ENCODE data around the gene ATP6V0A4.

ATP6V0A4 gene

GRCh38 chr7:138797715-138798320 lies at the start of gene ATP6V0A4, which contains the start of gene TMEM213:
ATP6V0A4 (minus strand) TSS chr7:138798196; CDS start chr7:138771247, 26,949 bp downstream.
TMEM213 (plus strand) TSS chr7:138797994; CDS start chr7:138798105, 111 bp downstream.
- no peak within 1 kb of the TSS for H3K9ac ChIP-seq (ENCODE audit: low read length)

GRCh38 chr7:138845711-138846110 lies 47.7 kb upstream of the ATP6V0A4 start:
- no peak overlapping the region for H3K27ac ChIP-seq (ENCODE audit: low read depth, low read length)
- no peaks in the 10 kb centered on the region for H3K27me3 ChIP-seq (ENCODE audit: control insufficient read depth, insufficient read depth, low read length)
- no peaks in the 10 kb centered on the region for H3K36me3 ChIP-seq (ENCODE audit: control insufficient read depth, insufficient read depth, low read length)
- H3K4me3 ChIP-seq (ENCODE audit: low read length), result no peak overlapping the region
- H3K9ac ChIP-seq (ENCODE audit: low read length), result no peak overlapping the region
- H3K4me1 ChIP-seq (ENCODE audit: control insufficient read depth, insufficient read depth, low read length), result no peaks in the 10 kb centered on the region

More at GRCh38 chr7:138797715-138798320, at the start of gene ATP6V0A4, which contains the start of gene TMEM213:
- Histone ChIP-seq H3K4me3 (ENCODE audit: low read length) (no peak within 1 kb of the TSS), H3K36me3 (ENCODE audit: control insufficient read depth, insufficient read depth, low read length) (no peaks in the 10 kb centered on the region), H3K27ac (ENCODE audit: low read depth, low read length) (no peak within 1 kb of the TSS), H3K27me3 (ENCODE audit: control insufficient read depth, insufficient read depth, low read length) (no peaks in the 10 kb centered on the region), H3K4me1 (ENCODE audit: control insufficient read depth, insufficient read depth, low read length) (no peaks in the 10 kb centered on the region)

- Histone ChIP-seq H3K4me3 (ENCODE audit: low read length) (no peak overlapping the region), H3K36me3 (ENCODE audit: control insufficient read depth, insufficient read depth, low read length) (no peaks in the 10 kb centered on the region), H3K27ac (ENCODE audit: low read depth, low read length) (no peak overlapping the region)
Measured at GRCh38 chr7:138843632-138844580, 45.9 kb upstream of the ATP6V0A4 start.

GRCh38 chr7:138842111-138842510 lies 44.1 kb upstream of the ATP6V0A4 start:
- no peaks in the 10 kb centered on the region for H3K27me3 ChIP-seq (ENCODE audit: control insufficient read depth, insufficient read depth, low read length)

More at GRCh38 chr7:138843632-138844580, 45.9 kb upstream of the ATP6V0A4 start:
- no peak overlapping the region for H3K9ac ChIP-seq (ENCODE audit: low read length)
- no peaks in the 10 kb centered on the region for H3K4me1 ChIP-seq (ENCODE audit: control insufficient read depth, insufficient read depth, low read length)
- no peaks in the 10 kb centered on the region for H3K27me3 ChIP-seq (ENCODE audit: control insufficient read depth, insufficient read depth, low read length)

GRCh38 chr7:138838166-138838565 lies 40.2 kb upstream of the ATP6V0A4 start:
- Histone ChIP-seq H3K27me3 (ENCODE audit: control insufficient read depth, insufficient read depth, low read length) (no peaks in the 10 kb centered on the region), H3K27ac (ENCODE audit: low read depth, low read length) (no peak overlapping the region), H3K4me1 (ENCODE audit: control insufficient read depth, insufficient read depth, low read length) (no peaks in the 10 kb centered on the region), H3K9ac (ENCODE audit: low read length) (no peak overlapping the region), H3K4me3 (ENCODE audit: low read length) (no peak overlapping the region), H3K36me3 (ENCODE audit: control insufficient read depth, insufficient read depth, low read length) (no peaks in the 10 kb centered on the region)

More at GRCh38 chr7:138842111-138842510, 44.1 kb upstream of the ATP6V0A4 start:
- Histone ChIP-seq H3K36me3 (ENCODE audit: control insufficient read depth, insufficient read depth, low read length) (no peaks in the 10 kb centered on the region), H3K9ac (ENCODE audit: low read length) (no peak overlapping the region), H3K4me3 (ENCODE audit: low read length) (no peak overlapping the region), H3K4me1 (ENCODE audit: control insufficient read depth, insufficient read depth, low read length) (no peaks in the 10 kb centered on the region), H3K27ac (ENCODE audit: low read depth, low read length) (no peak overlapping the region)

- Histone ChIP-seq H3K27ac (ENCODE audit: low read depth, low read length) (no peak overlapping the region), H3K4me3 (ENCODE audit: low read length) (no peak overlapping the region), H3K4me1 (ENCODE audit: control insufficient read depth, insufficient read depth, low read length) (no peaks in the 10 kb centered on the region), H3K27me3 (ENCODE audit: control insufficient read depth, insufficient read depth, low read length) (no peaks in the 10 kb centered on the region), H3K36me3 (ENCODE audit: control insufficient read depth, insufficient read depth, low read length) (no peaks in the 10 kb centered on the region), H3K9ac (ENCODE audit: low read length) (no peak overlapping the region)
Measured at GRCh38 chr7:138837627-138838026, 39.6 kb upstream of the ATP6V0A4 start.

GRCh38 chr7:138835087-138835486 lies 37.1 kb upstream of the ATP6V0A4 start:
- no peak overlapping the region for H3K27ac ChIP-seq (ENCODE audit: low read depth, low read length)
- H3K36me3 ChIP-seq (ENCODE audit: control insufficient read depth, insufficient read depth, low read length), result no peaks in the 10 kb centered on the region
- H3K4me3 ChIP-seq (ENCODE audit: low read length), result no peak overlapping the region
- H3K27me3 ChIP-seq (ENCODE audit: control insufficient read depth, insufficient read depth, low read length), result no peaks in the 10 kb centered on the region
- H3K4me1 ChIP-seq (ENCODE audit: control insufficient read depth, insufficient read depth, low read length), result no peaks in the 10 kb centered on the region
- no peak overlapping the region for H3K9ac ChIP-seq (ENCODE audit: low read length)

DNA sequence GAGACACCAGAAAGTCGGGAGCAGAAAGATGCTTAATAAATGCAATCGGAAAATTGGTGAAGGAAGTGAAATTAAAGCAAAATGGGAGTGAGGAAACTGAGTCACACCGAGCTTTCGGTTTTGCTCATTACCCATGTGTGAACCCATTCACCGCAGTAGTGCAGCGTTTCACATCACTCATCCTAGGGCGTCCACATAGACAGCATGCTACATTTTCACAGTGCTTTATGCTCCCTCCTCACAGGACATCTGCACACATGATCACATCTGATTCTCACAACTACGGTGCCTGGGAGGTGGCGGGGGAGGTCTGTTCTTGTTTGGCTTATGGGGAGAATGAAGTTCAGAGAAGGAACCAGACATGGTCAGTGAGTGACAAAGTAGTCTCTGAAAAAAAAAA lies 36.6 kb upstream of the ATP6V0A4 start:
- Histone ChIP-seq H3K4me3 (ENCODE audit: low read length) (no peak overlapping the region), H3K27me3 (ENCODE audit: control insufficient read depth, insufficient read depth, low read length) (no peaks in the 10 kb centered on the region), H3K4me1 (ENCODE audit: control insufficient read depth, insufficient read depth, low read length) (no peaks in the 10 kb centered on the region), H3K27ac (ENCODE audit: low read depth, low read length) (no peak overlapping the region), H3K9ac (ENCODE audit: low read length) (no peak overlapping the region), H3K36me3 (ENCODE audit: control insufficient read depth, insufficient read depth, low read length) (no peaks in the 10 kb centered on the region)

GRCh38 chr7:138833596-138833995 lies 35.6 kb upstream of the ATP6V0A4 start:
- Histone ChIP-seq H3K4me1 (ENCODE audit: control insufficient read depth, insufficient read depth, low read length) (no peaks in the 10 kb centered on the region), H3K36me3 (ENCODE audit: control insufficient read depth, insufficient read depth, low read length) (no peaks in the 10 kb centered on the region), H3K27me3 (ENCODE audit: control insufficient read depth, insufficient read depth, low read length) (no peaks in the 10 kb centered on the region), H3K27ac (ENCODE audit: low read depth, low read length) (no peak overlapping the region), H3K9ac (ENCODE audit: low read length) (no peak overlapping the region), H3K4me3 (ENCODE audit: low read length) (no peak overlapping the region)

DNA sequence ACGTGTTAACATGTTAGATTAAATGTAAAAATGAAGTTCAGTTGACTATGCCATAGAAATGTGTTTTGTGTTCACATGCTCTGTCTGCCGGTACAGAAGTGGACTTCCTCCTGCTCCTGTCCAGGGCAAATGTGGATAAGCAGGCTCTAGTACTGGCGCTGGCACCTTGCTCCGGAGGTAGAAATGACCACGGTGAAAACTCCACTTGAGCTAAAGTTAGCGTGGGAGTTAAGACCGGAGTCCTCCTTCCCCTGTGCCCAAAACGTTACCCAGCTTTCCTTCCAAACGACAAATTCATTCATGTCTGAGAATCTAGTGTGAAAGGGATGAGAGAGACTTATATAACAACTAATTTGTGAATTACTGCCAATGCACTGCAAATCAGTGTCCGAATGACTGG lies 35.0 kb upstream of the ATP6V0A4 start:
- Histone ChIP-seq H3K4me3 (ENCODE audit: low read length) (no peak overlapping the region), H3K9ac (ENCODE audit: low read length) (no peak overlapping the region), H3K36me3 (ENCODE audit: control insufficient read depth, insufficient read depth, low read length) (no peaks in the 10 kb centered on the region), H3K4me1 (ENCODE audit: control insufficient read depth, insufficient read depth, low read length) (no peaks in the 10 kb centered on the region), H3K27ac (ENCODE audit: low read depth, low read length) (no peak overlapping the region), H3K27me3 (ENCODE audit: control insufficient read depth, insufficient read depth, low read length) (no peaks in the 10 kb centered on the region)

GRCh38 chr7:138829335-138829734 lies 31.3 kb upstream of the ATP6V0A4 start:
- no peak overlapping the region for H3K4me3 ChIP-seq (ENCODE audit: low read length)
- no peaks in the 10 kb centered on the region for H3K27me3 ChIP-seq (ENCODE audit: control insufficient read depth, insufficient read depth, low read length)
- H3K9ac ChIP-seq (ENCODE audit: low read length), result no peak overlapping the region
- no peak overlapping the region for H3K27ac ChIP-seq (ENCODE audit: low read depth, low read length)
- no peaks in the 10 kb centered on the region for H3K4me1 ChIP-seq (ENCODE audit: control insufficient read depth, insufficient read depth, low read length)
- no peaks in the 10 kb centered on the region for H3K36me3 ChIP-seq (ENCODE audit: control insufficient read depth, insufficient read depth, low read length)

- H3K9ac ChIP-seq (ENCODE audit: low read length), result no peak overlapping the region
- H3K4me1 ChIP-seq (ENCODE audit: control insufficient read depth, insufficient read depth, low read length), result no peaks in the 10 kb centered on the region
Measured at GRCh38 chr7:138828302-138828701, 30.3 kb upstream of the ATP6V0A4 start.

More at GRCh38 chr7:138828302-138828701, 30.3 kb upstream of the ATP6V0A4 start:
- Histone ChIP-seq H3K4me3 (ENCODE audit: low read length) (no peak overlapping the region), H3K27me3 (ENCODE audit: control insufficient read depth, insufficient read depth, low read length) (no peaks in the 10 kb centered on the region), H3K27ac (ENCODE audit: low read depth, low read length) (no peak overlapping the region), H3K36me3 (ENCODE audit: control insufficient read depth, insufficient read depth, low read length) (no peaks in the 10 kb centered on the region)
